ENCODE measurements around the gene GGT1.
"Not testable (repeated sequence)": the region's sequence is repeated elsewhere in the genome, so short reads cannot be mapped to it uniquely, and the experiment has no call there.

- not testable (repeated sequence) for TF ChIP-seq CTCF, POLR2A (IDR thresholded peaks at IDR 0.05)
These were observed 19.6 kb downstream of the GGT1 start for GRCh38 chr22:24622596-24622995.
